ENCODE results near the gene TUBG1. TPM values are rescaled to one million over a fixed set of nuclear protein-coding genes. Genes with fewer than 3 reads are reported as not detected.

Gene TUBG1
- total and polyA plus RNA-seq, 2 of the 4 experiments (the other 2 are of a cell fraction): 38.9 to 94.5 TPM

DNA sequence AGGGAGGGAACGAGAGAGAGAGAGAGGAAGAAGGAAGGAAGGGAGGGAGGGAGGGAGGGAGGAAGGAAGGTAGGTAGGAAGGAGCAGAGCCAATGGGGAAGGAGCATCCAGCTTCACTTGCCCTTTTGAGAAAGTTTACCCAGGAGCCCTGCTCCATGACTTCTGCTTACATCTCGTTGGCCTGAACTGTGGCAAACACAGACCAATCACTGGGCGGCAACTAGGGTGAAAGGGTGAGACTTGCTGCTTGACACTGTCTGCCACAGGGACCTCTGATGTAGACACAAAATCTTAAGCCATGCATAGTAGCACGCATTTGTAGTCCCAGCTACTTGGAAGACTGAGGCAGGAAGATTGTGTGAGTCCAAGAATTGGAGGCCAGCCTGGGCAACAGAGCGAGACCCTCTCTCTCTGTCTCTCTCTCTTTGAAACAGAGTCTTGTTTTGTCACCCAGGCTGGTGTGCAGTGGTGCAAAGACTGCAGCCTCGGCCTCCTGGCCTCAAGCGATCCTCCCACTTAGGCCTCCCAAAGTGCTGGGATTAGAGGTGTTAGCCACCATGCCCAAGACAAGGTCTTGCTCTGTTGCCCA lies 30.1 kb downstream of the TUBG1 start:
- DNase-seq (no peak), ATAC-seq (ENCODE audit: low read depth) (no peak)
- no peak overlapping the region for H3K27ac ChIP-seq (ENCODE audit: insufficient read depth, low read length)
- WGBS, 2 experiments (ENCODE audit: extremely low coverage in 2 of 2, insufficient read length in 1 of 2): 48% methylated on average over 4 of the region's 7 CpGs; no CpG with 5 or more reads in 1 of the 2 experiments
- no peak overlapping the region for H3K4me2 ChIP-seq (ENCODE audit: low read depth, low read length)
- in situ Hi-C loops (cut with MboI; ENCODE audit: low sequenced_read_pairs): no loop called here
- no peak for TF ChIP-seq FOS (IDR thresholded peaks at IDR 0.05; ENCODE audit: low read depth, low read length)
- TF ChIP-seq ELK1 (IDR thresholded peaks at IDR 0.05; ENCODE audit: borderline replicate concordance, low read depth, low read length): no peak
- no peak for TF ChIP-seq SMC3 (IDR thresholded peaks at IDR 0.05; ENCODE audit: low read depth, low read length)
- TF ChIP-seq, protein P1, sequence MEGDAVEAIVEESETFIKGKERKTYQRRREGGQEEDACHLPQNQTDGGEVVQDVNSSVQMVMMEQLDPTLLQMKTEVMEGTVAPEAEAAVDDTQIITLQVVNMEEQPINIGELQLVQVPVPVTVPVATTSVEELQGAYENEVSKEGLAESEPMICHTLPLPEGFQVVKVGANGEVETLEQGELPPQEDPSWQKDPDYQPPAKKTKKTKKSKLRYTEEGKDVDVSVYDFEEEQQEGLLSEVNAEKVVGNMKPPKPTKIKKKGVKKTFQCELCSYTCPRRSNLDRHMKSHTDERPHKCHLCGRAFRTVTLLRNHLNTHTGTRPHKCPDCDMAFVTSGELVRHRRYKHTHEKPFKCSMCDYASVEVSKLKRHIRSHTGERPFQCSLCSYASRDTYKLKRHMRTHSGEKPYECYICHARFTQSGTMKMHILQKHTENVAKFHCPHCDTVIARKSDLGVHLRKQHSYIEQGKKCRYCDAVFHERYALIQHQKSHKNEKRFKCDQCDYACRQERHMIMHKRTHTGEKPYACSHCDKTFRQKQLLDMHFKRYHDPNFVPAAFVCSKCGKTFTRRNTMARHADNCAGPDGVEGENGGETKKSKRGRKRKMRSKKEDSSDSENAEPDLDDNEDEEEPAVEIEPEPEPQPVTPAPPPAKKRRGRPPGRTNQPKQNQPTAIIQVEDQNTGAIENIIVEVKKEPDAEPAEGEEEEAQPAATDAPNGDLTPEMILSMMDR (conservative IDR thresholded peaks at IDR 0.05; ENCODE audit: low read depth, low read length): no peak
- TF ChIP-seq BHLHE40 (IDR thresholded peaks at IDR 0.05; ENCODE audit: low read depth, low read length): no peak
- no peak for TF ChIP-seq MAZ (IDR thresholded peaks at IDR 0.05; ENCODE audit: borderline replicate concordance, low read depth, low read length)
- TF ChIP-seq NFE2L2 (IDR thresholded peaks at IDR 0.05; ENCODE audit: low read depth, low read length): no peak
- no peak for TF ChIP-seq POLR2A (IDR thresholded peaks at IDR 0.05; ENCODE audit: low read depth, low read length)
- TF ChIP-seq MAFK (IDR thresholded peaks at IDR 0.05; ENCODE audit: low read depth, low read length): no peak
- TF ChIP-seq CHD1 (IDR thresholded peaks at IDR 0.05; ENCODE audit: low read depth, low read length): no peak
- no peak for TF ChIP-seq RAD21 (IDR thresholded peaks at IDR 0.05; ENCODE audit: low read length)
- TF ChIP-seq RCOR1 (IDR thresholded peaks at IDR 0.05; ENCODE audit: insufficient replicate concordance, low read length): no peak
- no peak for TF ChIP-seq CEBPB (IDR thresholded peaks at IDR 0.05; ENCODE audit: low read depth, low read length)
- TF ChIP-seq, protein P2, sequence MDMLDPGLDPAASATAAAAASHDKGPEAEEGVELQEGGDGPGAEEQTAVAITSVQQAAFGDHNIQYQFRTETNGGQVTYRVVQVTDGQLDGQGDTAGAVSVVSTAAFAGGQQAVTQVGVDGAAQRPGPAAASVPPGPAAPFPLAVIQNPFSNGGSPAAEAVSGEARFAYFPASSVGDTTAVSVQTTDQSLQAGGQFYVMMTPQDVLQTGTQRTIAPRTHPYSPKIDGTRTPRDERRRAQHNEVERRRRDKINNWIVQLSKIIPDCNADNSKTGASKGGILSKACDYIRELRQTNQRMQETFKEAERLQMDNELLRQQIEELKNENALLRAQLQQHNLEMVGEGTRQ (IDR thresholded peaks at IDR 0.05; ENCODE audit: low read depth, low read length): no peak
- TF ChIP-seq MXI1 (IDR thresholded peaks at IDR 0.05; ENCODE audit: borderline replicate concordance, low read depth, low read length): no peak
- no peak for TF ChIP-seq RFX5 (IDR thresholded peaks at IDR 0.05; ENCODE audit: low read depth, low read length)
- H4K20me1 ChIP-seq (ENCODE audit: insufficient read depth, low read length): no peaks in the 10 kb centered on the region
- no peaks in the 10 kb centered on the region for H3K79me1 ChIP-seq (ENCODE audit: low read depth in 1 of 2, low read length in 2 of 2)
- no peak overlapping the region for H2AFZ ChIP-seq (replicated peaks; ENCODE audit: low read length, poor library complexity)
- no peak overlapping the region for H3K18ac ChIP-seq (ENCODE audit: low read depth, low read length)
- CTCF ChIA-PET: no interaction called here
- BruUV-seq (replicated peaks): no TSS peak
- no peak overlapping the region for H2BK120ac ChIP-seq (ENCODE audit: low read depth, low read length)
- no peak overlapping the region for H3K14ac ChIP-seq (replicated peaks; ENCODE audit: low read depth, low read length)
- H3K27me3 ChIP-seq (ENCODE audit: control insufficient read depth, insufficient read depth, low read length): peaks cover 40% of the 10 kb centered on the region
- POLR2A ChIA-PET (ENCODE audit: unreplicated experiment): no interaction called here
- H4K5ac ChIP-seq (ENCODE audit: low read depth, low read length): no peak overlapping the region
- H3K9me3 ChIP-seq (ENCODE audit: control insufficient read depth, insufficient read depth, low read length): no peaks in the 10 kb centered on the region
- H2BK15ac ChIP-seq (ENCODE audit: low read depth, low read length): no peak overlapping the region
- no peak overlapping the region for H2AK9ac ChIP-seq (replicated peaks; ENCODE audit: low read depth, low read length, poor library complexity)
- dilution Hi-C loops (cut with HindIII; ENCODE audit: low sequenced_read_pairs, unreplicated experiment): no loop called here
- H3K23ac ChIP-seq (ENCODE audit: low read depth, low read length): no peak overlapping the region
- H2BK5ac ChIP-seq (ENCODE audit: low read depth, low read length, poor library complexity, severe bottlenecking): no peak overlapping the region
- no peak overlapping the region for H4K8ac ChIP-seq (ENCODE audit: low read depth in 2 of 2, low read length in 2 of 2)
- H3K9ac ChIP-seq (ENCODE audit: low read depth, low read length): no peak overlapping the region
- no peaks in the 10 kb centered on the region for H3K36me3 ChIP-seq (ENCODE audit: control insufficient read depth, insufficient read depth, low read length)
- H2BK20ac ChIP-seq (ENCODE audit: low read depth, low read length): no peak overlapping the region
- no peak overlapping the region for H2AK5ac ChIP-seq (ENCODE audit: low read depth, low read length)
- H4K91ac ChIP-seq (ENCODE audit: insufficient read depth, low read depth, low read length): no peak overlapping the region
- intact Hi-C loops (cut with micrococcal nuclease): no loop called here
- no peak overlapping the region for H3K4me3 ChIP-seq (ENCODE audit: insufficient read depth, low read depth, low read length)
- H3K9me1 ChIP-seq (ENCODE audit: insufficient read depth, low read length): no peaks in the 10 kb centered on the region
- no peak overlapping the region for H3K4ac ChIP-seq (ENCODE audit: low read depth, low read length)
- no peaks in the 10 kb centered on the region for H3K4me1 ChIP-seq (ENCODE audit: control insufficient read depth, insufficient read depth, low read length)
- no peak overlapping the region for H3K56ac ChIP-seq (ENCODE audit: extremely low read depth, insufficient read depth, low read length)
